K562 (cell line): ENCODE results near the gene SLC35E3. TPM values are rescaled to one million over a fixed set of nuclear protein-coding genes. Genes with fewer than 3 reads are reported as not detected.
A peak's percentile ranks its signal among the peaks of the same experiment; 100 is the strongest.

Experiments
- BRF2 ChIP-seq: IDR thresholded peaks from 3 replicates; pipeline ENCODE4 v1.6.1; 2011; ENCODE audit warnings: borderline replicate concordance, mild to moderate bottlenecking; ENCODE audit not compliant: insufficient read length, insufficient read depth
- CBX5 ChIP-seq: IDR thresholded peaks from 2 replicates; pipeline ENCODE4 v1.6.1; 2014; ENCODE audit warnings: low read depth, borderline replicate concordance
- EGR1 ChIP-seq: fragments of 450-650 bp; conservative IDR thresholded peaks from 2 replicates; pipeline ENCODE4 v1.6.1; 2017; ENCODE audit warnings: mild to moderate bottlenecking
- ETV1 ChIP-seq: fragments of 450-650 bp; conservative IDR thresholded peaks from 2 replicates; pipeline ENCODE4 v1.6.1; 2016; ENCODE audit warnings: missing genetic modification characterization, control low read depth, low read depth, missing compliant biosample characterization
- FOSL1 ChIP-seq: fragments of 200-800 bp; sonication (Bioruptor generic); conservative IDR thresholded peaks from 2 replicates; pipeline ENCODE4 v1.6.1; 2016; ENCODE audit warnings: missing genetic modification characterization, missing compliant biosample characterization
- KAT7 ChIP-seq: sonication (generic); formaldehyde crosslinking; IDR thresholded peaks from 2 replicates; pipeline ENCODE4 v1.8.0; 2022; ENCODE audit warnings: missing genetic modification reagents, mild to moderate bottlenecking, borderline replicate concordance
- KDM4B ChIP-seq, 2 experiments: fragments of 450-650 bp in 1 of 2; sonication (generic) in 1 of 2; IDR thresholded peaks; 2 replicates each; pipeline ENCODE4 v1.6.1; 2016 to 2017; ENCODE audit warnings: borderline replicate concordance in 2 of 2, antibody characterized with exemption in 1 of 2, low read depth in 1 of 2, mild to moderate bottlenecking in 1 of 2
- MAFG ChIP-seq: fragments of 450-650 bp; conservative IDR thresholded peaks from 2 replicates; pipeline ENCODE4 v1.6.1; 2016; ENCODE audit warnings: missing genetic modification characterization, missing compliant biosample characterization
- MAZ ChIP-seq, 2 experiments: fragments of 450-650 bp in 1 of 2; sonication (generic) in 1 of 2; formaldehyde crosslinking; IDR thresholded peaks in 1 of 2; conservative IDR thresholded peaks in 1 of 2; 2 replicates each; pipeline versions ENCODE4 v1.4.0 to v1.5.0; 2020; ENCODE audit warnings: mild to moderate bottlenecking in 1 of 2, missing genetic modification reagents in 1 of 2
- NFE2L1 ChIP-seq: fragments of 450-650 bp; IDR thresholded peaks from 2 replicates; pipeline ENCODE4 v1.6.1; 2016; ENCODE audit warnings: missing genetic modification characterization, low read depth, mild to moderate bottlenecking, missing compliant biosample characterization, moderate library complexity, borderline replicate concordance
- PHB2 ChIP-seq: fragments of 450-650 bp; IDR thresholded peaks from 2 replicates; pipeline ENCODE4 v1.6.1; 2017; ENCODE audit warnings: low read depth
- PTTG1 ChIP-seq: fragments of 450-650 bp; IDR thresholded peaks from 2 replicates; pipeline ENCODE4 v1.6.1; 2016; ENCODE audit warnings: low read depth, mild to moderate bottlenecking, missing genetic modification characterization, missing compliant biosample characterization
- RBM17 ChIP-seq: fragments of 200-400 bp; formaldehyde crosslinking; IDR thresholded peaks from 2 replicates; pipeline ENCODE4 v1.6.1; 2017; ENCODE audit warnings: low read depth, mild to moderate bottlenecking, low read length, borderline replicate concordance
- RNF2 ChIP-seq: sonication (generic); IDR thresholded peaks from 2 replicates; pipeline ENCODE4 v1.6.1; 2016
- RUNX1 ChIP-seq: sonication (generic); IDR thresholded peaks from 2 replicates; pipeline ENCODE4 v1.6.1; 2016; ENCODE audit warnings: antibody characterized with exemption, low read depth
- SP2 ChIP-seq: IDR thresholded peaks from 2 replicates; pipeline ENCODE4 v1.6.1; 2011; ENCODE audit warnings: mild to moderate bottlenecking, low read depth, low read length, moderate library complexity; ENCODE audit not compliant: poor library complexity, severe bottlenecking; ENCODE audit errors: extremely low read depth
- SRSF7 ChIP-seq: fragments of 200-400 bp; formaldehyde crosslinking; optimal IDR thresholded peaks from 2 replicates; pipeline ENCODE3; 2017; ENCODE audit warnings: mild to moderate bottlenecking, low read depth, low read length
- SRSF9 ChIP-seq: fragments of 200-400 bp; formaldehyde crosslinking; IDR thresholded peaks from 2 replicates; pipeline ENCODE4 v1.6.1; 2017; ENCODE audit warnings: low read depth, low read length, borderline replicate concordance
- TFE3 ChIP-seq: fragments of 450-650 bp; formaldehyde crosslinking; IDR thresholded peaks from 2 replicates; pipeline ENCODE4 v1.4.0; 2020; ENCODE audit warnings: mild to moderate bottlenecking, mixed read lengths
- ZBTB2 ChIP-seq: fragments of 450-650 bp; IDR thresholded peaks from 2 replicates; pipeline ENCODE4 v1.6.1; 2016; ENCODE audit warnings: antibody characterized with exemption
- ZNF324 ChIP-seq: fragments of 250-450 bp; sonication (Bioruptor Pico); IDR thresholded peaks from 2 replicates; pipeline ENCODE4 v1.4.0; 2020; ENCODE audit warnings: mild to moderate bottlenecking
- ZNF354B ChIP-seq: fragments of 250-450 bp; sonication (Bioruptor Pico); IDR thresholded peaks from 2 replicates; pipeline ENCODE4 v1.4.0; 2020
- polyA plus RNA-seq, 8 experiments: library from polyadenylated mRNA; depleted of rRNA in 4 of 8; stranded (reverse) in 5 of 8; unstranded in 3 of 8; fragments of >200 nt; fragmentation: Nextera tagmentation in 2 of 8; fragmentation: Illumina TruSeq in 1 of 8; extraction: Ambion mirVana in 2 of 8; extraction: Trizol in 1 of 8; gene quantifications; 2 replicates each; pipeline versions ENCODE4 v1.2.1 to v1.2.3, GENCODE V29; 2011 to 2014; ENCODE audit warnings: inconsistent platforms in 1 of 8, missing spikeins in 1 of 8
- total RNA-seq, 7 experiments: library from RNA; depleted of rRNA in 6 of 7; stranded (reverse); fragments of >200 nt in 6 of 7; fragmentation: Illumina TruSeq in 2 of 7; extraction: Trizol in 2 of 7; gene quantifications; 2 replicates each; pipeline versions ENCODE4 v1.2.1 to v1.2.3, GENCODE V29; 2011 to 2021; ENCODE audit warnings: low replicate concordance in 1 of 7
- TF ChIP-seq, protein P1 (sequence below): fragments of 250-450 bp; sonication (Bioruptor Pico); IDR thresholded peaks from 2 replicates; pipeline ENCODE4 v1.4.0; 2020

SLC35E3 gene
- total and polyA plus RNA-seq, 9 of the 15 experiments (the other 6 are each of a cell fraction or from before 2014, with no cell fraction given) = 1.2 to 5.9 (median 3.8) TPM

GRCh38 chr12:68807576-68808387 lies 61.8 kb downstream of the SLC35E3 start, which contains the start of gene MDM2 (continued):
- TF ChIP-seq KDM4B (IDR thresholded peaks at IDR 0.05; ENCODE audit: borderline replicate concordance in 2 of 2, low read depth in 1 of 2) = 0 out of 4 replicates have a peak, but pooled peaks of 1 of the 2 experiments have one; percentile 48
- TF ChIP-seq EGR1 = peak; percentile 68
- peak; percentile 34; the same call in 1 of the 2 replicates for TF ChIP-seq KAT7
- peak; percentile 39; the same call in 1 of the 2 replicates for TF ChIP-seq ZBTB2
- TF ChIP-seq SP2 = no peak
- TF ChIP-seq SRSF9 = no peak
- no peak for TF ChIP-seq ZNF354B (CRISPR knock-in tag)
- no peak for TF ChIP-seq FOSL1
- TF ChIP-seq NFE2L1 (tag) = no peak
- no peak for TF ChIP-seq PTTG1 (tag)
- no peak for TF ChIP-seq CBX5
- TF ChIP-seq MAFG (tag) = no peak
- TF ChIP-seq, protein P1, sequence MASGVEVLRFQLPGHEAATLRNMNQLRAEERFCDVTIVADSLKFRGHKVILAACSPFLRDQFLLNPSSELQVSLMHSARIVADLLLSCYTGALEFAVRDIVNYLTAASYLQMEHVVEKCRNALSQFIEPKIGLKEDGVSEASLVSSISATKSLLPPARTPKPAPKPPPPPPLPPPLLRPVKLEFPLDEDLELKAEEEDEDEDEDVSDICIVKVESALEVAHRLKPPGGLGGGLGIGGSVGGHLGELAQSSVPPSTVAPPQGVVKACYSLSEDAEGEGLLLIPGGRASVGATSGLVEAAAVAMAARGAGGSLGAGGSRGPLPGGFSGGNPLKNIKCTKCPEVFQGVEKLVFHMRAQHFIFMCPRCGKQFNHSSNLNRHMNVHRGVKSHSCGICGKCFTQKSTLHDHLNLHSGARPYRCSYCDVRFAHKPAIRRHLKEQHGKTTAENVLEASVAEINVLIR = no peak
- TF ChIP-seq ETV1 (tag) = no peak
- no peak for TF ChIP-seq RUNX1
- TF ChIP-seq BRF2 = no peak
- TF ChIP-seq RNF2 = peak; percentile 46; the same call in 1 of the 2 replicates
- TF ChIP-seq SRSF7 = no peak
- no peak for TF ChIP-seq TFE3 (CRISPR knock-in tag)
- no peak for TF ChIP-seq ZNF324 (CRISPR knock-in tag)
- no peak for TF ChIP-seq PHB2
- peak; percentile 93 to 96 for TF ChIP-seq MAZ (CRISPR knock-in tag; conservative IDR thresholded peaks at IDR 0.05 in 1 of 2, IDR thresholded peaks at IDR 0.05 in 1 of 2)
- TF ChIP-seq RBM17 = no peak
